ENCODE results near the gene DAAM2.

DAAM2 gene

GRCh38 chr6:39804466-39805065 is 12.4 kb downstream of the DAAM2 start:
- no peak overlapping the region for H3K4me3 ChIP-seq (ENCODE audit: low read depth, low read length)
- peak; percentile 58 for DNase-seq (ENCODE audit: low read depth, low spot score)
- in situ Hi-C loops (cut with HindIII; ENCODE audit: low sequenced_read_pairs), result no loop called here
- TF ChIP-seq CTCF (IDR thresholded peaks at IDR 0.05; ENCODE audit: low read depth, low read length), result no peak

- TF ChIP-seq CTCF (IDR thresholded peaks at IDR 0.05; ENCODE audit: low read depth, low read length), result no peak
- in situ Hi-C loops (cut with HindIII; ENCODE audit: low sequenced_read_pairs), result no loop called here
- DNase-seq (ENCODE audit: low read depth, low spot score), result peak; percentile 13
- no peak overlapping the region for H3K4me3 ChIP-seq (ENCODE audit: low read depth, low read length)
These were observed 14.1 kb downstream of the DAAM2 start for GRCh38 chr6:39806278-39806677.

- no peak for TF ChIP-seq CTCF (IDR thresholded peaks at IDR 0.05; ENCODE audit: low read depth, low read length)
- in situ Hi-C loops (cut with HindIII; ENCODE audit: low sequenced_read_pairs), result no loop called here
- no peak for DNase-seq (ENCODE audit: low read depth, low spot score)
- H3K4me3 ChIP-seq (ENCODE audit: low read depth, low read length), result no peak overlapping the region
These were observed 16.2 kb downstream of the DAAM2 start for GRCh38 chr6:39808346-39808745.

GRCh38 chr6:39808964-39809363 is 16.8 kb downstream of the DAAM2 start:
- H3K4me3 ChIP-seq (ENCODE audit: low read depth, low read length), result no peak overlapping the region
- peak; percentile 27 for DNase-seq (ENCODE audit: low read depth, low spot score)
- no peak for TF ChIP-seq CTCF (IDR thresholded peaks at IDR 0.05; ENCODE audit: low read depth, low read length)
- in situ Hi-C loops (cut with HindIII; ENCODE audit: low sequenced_read_pairs), result no loop called here

GRCh38 chr6:39811835-39812345 is 19.7 kb downstream of the DAAM2 start:
- no peak for DNase-seq (ENCODE audit: low read depth, low spot score)
- no peak for TF ChIP-seq CTCF (IDR thresholded peaks at IDR 0.05; ENCODE audit: low read depth, low read length)
- in situ Hi-C loops (cut with HindIII; ENCODE audit: low sequenced_read_pairs), result no loop called here
- H3K4me3 ChIP-seq (ENCODE audit: low read depth, low read length), result no peak overlapping the region

- in situ Hi-C loops (cut with HindIII; ENCODE audit: low sequenced_read_pairs), result no loop called here
- no peak overlapping the region for H3K4me3 ChIP-seq (ENCODE audit: low read depth, low read length)
- no peak for TF ChIP-seq CTCF (IDR thresholded peaks at IDR 0.05; ENCODE audit: low read depth, low read length)
- DNase-seq (ENCODE audit: low read depth, low spot score), result no peak
These were observed 20.3 kb downstream of the DAAM2 start for GRCh38 chr6:39812496-39812852.
